Activated CD4-positive, alpha-beta T cell treated with anti-CD3 and anti-CD28 coated beads, Interleukin-2, amount 50 U/mL, for 16 hours (primary cell): Measurements from ENCODE around the gene ZNF554.

Source experiments
- DNase-seq: peaks from one replicate; pipeline ENCODE4 v3.0.0-alpha.2; 2020

The ZNF554 gene

GRCh38 chr19:2837430-2837829 lies 17.8 kb downstream of the ZNF554 start:
- no peak for DNase-seq

GRCh38 chr19:2840794-2841791 lies 21.4 kb downstream of the ZNF554 start, which contains the start of gene ZNF555:
TSS of gene ZNF555 (plus strand) at chr19:2841475. CDS start at chr19:2841573, 98 bp downstream.
- peak; percentile 97 for DNase-seq

- no peak for DNase-seq
Measured at GRCh38 chr19:2841855-2842574, 22.3 kb downstream of the ZNF554 start.

GRCh38 chr19:2845107-2845506 lies 25.4 kb downstream of the ZNF554 start:
- no peak for DNase-seq

GRCh38 chr19:2846180-2846894 lies 26.7 kb downstream of the ZNF554 start:
- DNase-seq: no peak

GRCh38 chr19:2847507-2847906 lies 27.8 kb downstream of the ZNF554 start:
- DNase-seq: no peak

- no peak for DNase-seq
Measured at GRCh38 chr19:2848616-2849015, 28.9 kb downstream of the ZNF554 start.

- DNase-seq: no peak
Measured at GRCh38 chr19:2850256-2850925, 30.7 kb downstream of the ZNF554 start.

- no peak for DNase-seq
Measured at GRCh38 chr19:2852598-2852997, 32.9 kb downstream of the ZNF554 start.

- no peak for DNase-seq
Measured at GRCh38 chr19:2853015-2853606, 33.4 kb downstream of the ZNF554 start.

GRCh38 chr19:2854849-2855248 lies 35.2 kb downstream of the ZNF554 start:
- no peak for DNase-seq

- no peak for DNase-seq
Measured at GRCh38 chr19:2856457-2857050, 36.9 kb downstream of the ZNF554 start.

- no peak for DNase-seq
Measured at GRCh38 chr19:2858864-2859263, 39.2 kb downstream of the ZNF554 start.

GRCh38 chr19:2863816-2864215 lies 44.1 kb downstream of the ZNF554 start:
- no peak for DNase-seq

- DNase-seq: no peak
Measured at GRCh38 chr19:2865334-2866100, 45.8 kb downstream of the ZNF554 start.

- no peak for DNase-seq
Measured at GRCh38 chr19:2866495-2867024, 46.9 kb downstream of the ZNF554 start.

- no peak for DNase-seq
Measured at GRCh38 chr19:2867025-2867991, 47.6 kb downstream of the ZNF554 start, which contains the start of gene ZNF556. TSS of gene ZNF556 (plus strand) at chr19:2867335. CDS start at chr19:2867422, 87 bp downstream.

- DNase-seq: no peak
Measured at GRCh38 chr19:2869618-2870017, 50.0 kb downstream of the ZNF554 start.

- peak; percentile 16 for DNase-seq
Measured at GRCh38 chr19:2872175-2872574, 52.5 kb downstream of the ZNF554 start.
